K562 (cell line): Measurements from ENCODE around the gene PRKCB.

Source experiments
- POLR2A ChIP-seq: fragments of 450-650 bp; conservative IDR thresholded peaks from 2 replicates; pipeline ENCODE4 v1.6.1; 2016
- ZFP30 ChIP-seq: fragments of 250-450 bp; sonication (Bioruptor Pico); IDR thresholded peaks from 2 replicates; pipeline ENCODE4 v1.8.0; 2022; ENCODE audit warnings: moderate library complexity, mild to moderate bottlenecking, inconsistent platforms, borderline replicate concordance
- TF ChIP-seq, protein P1 (sequence below): fragments of 450-650 bp; formaldehyde crosslinking; IDR thresholded peaks from 2 replicates; pipeline ENCODE4 v1.4.0; 2022; ENCODE audit warnings: missing genetic modification characterization
- TF ChIP-seq, protein P2 (sequence below), 3 experiments: IDR thresholded peaks in 2 of 3; conservative IDR thresholded peaks in 1 of 3; 2 replicates each; pipeline ENCODE4 v1.5.1; 2011 to 2012; ENCODE audit warnings: low read length in 3 of 3, mild to moderate bottlenecking in 3 of 3, control low read depth in 2 of 3, improper control_type of control experiment in 1 of 3, inconsistent platforms in 1 of 3, low read depth in 1 of 3, mixed read lengths in 1 of 3, moderate library complexity in 1 of 3; ENCODE audit not compliant: insufficient read depth in 2 of 3

DNA sequence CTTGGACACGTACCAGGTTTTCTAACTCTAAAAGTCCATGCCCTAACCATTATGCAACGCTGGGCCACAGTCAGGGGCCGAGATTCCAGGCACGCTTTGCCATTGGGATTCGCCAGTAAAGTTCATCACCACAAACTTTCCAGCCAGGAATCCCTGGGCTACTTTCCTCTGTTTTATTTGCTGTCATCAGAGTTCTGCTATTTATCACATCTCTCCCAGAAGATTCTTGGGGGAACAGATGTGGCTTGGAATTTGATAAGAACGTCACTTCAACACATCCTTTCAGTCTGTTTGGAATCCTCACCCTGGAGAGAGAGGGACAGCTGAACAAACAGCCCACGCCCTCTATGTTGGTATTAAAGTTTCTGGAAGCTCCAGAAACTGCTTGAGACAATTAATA is 310.7 kb downstream of the PRKCB start:
- TF ChIP-seq, protein P1, sequence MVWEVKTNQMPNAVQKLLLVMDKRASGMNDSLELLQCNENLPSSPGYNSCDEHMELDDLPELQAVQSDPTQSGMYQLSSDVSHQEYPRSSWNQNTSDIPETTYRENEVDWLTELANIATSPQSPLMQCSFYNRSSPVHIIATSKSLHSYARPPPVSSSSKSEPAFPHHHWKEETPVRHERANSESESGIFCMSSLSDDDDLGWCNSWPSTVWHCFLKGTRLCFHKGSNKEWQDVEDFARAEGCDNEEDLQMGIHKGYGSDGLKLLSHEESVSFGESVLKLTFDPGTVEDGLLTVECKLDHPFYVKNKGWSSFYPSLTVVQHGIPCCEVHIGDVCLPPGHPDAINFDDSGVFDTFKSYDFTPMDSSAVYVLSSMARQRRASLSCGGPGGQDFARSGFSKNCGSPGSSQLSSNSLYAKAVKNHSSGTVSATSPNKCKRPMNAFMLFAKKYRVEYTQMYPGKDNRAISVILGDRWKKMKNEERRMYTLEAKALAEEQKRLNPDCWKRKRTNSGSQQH (CRISPR knock-in tag), result no peak
- TF ChIP-seq ZFP30 (no peak), POLR2A (no peak)
- TF ChIP-seq, protein P2, sequence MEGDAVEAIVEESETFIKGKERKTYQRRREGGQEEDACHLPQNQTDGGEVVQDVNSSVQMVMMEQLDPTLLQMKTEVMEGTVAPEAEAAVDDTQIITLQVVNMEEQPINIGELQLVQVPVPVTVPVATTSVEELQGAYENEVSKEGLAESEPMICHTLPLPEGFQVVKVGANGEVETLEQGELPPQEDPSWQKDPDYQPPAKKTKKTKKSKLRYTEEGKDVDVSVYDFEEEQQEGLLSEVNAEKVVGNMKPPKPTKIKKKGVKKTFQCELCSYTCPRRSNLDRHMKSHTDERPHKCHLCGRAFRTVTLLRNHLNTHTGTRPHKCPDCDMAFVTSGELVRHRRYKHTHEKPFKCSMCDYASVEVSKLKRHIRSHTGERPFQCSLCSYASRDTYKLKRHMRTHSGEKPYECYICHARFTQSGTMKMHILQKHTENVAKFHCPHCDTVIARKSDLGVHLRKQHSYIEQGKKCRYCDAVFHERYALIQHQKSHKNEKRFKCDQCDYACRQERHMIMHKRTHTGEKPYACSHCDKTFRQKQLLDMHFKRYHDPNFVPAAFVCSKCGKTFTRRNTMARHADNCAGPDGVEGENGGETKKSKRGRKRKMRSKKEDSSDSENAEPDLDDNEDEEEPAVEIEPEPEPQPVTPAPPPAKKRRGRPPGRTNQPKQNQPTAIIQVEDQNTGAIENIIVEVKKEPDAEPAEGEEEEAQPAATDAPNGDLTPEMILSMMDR (IDR thresholded peaks at IDR 0.05 in 2 of 3, conservative IDR thresholded peaks at IDR 0.05 in 1 of 3; ENCODE audit: insufficient read depth in 2 of 3, low read depth in 1 of 3, low read length in 3 of 3), result no peak
